ENCODE measurements around the gene UPP2. TPM values are rescaled to one million over a fixed set of nuclear protein-coding genes. Genes with fewer than 3 reads are reported as not detected.

Gene UPP2
- total RNA-seq, 2 experiments from 2014 or later: not detected

GRCh38 chr2:158124896-158125295 lies 23.2 kb downstream of the UPP2 start:
- H3K79me2 ChIP-seq (ENCODE audit: insufficient read depth, low read depth, low read length): no peaks in the 10 kb centered on the region

GRCh38 chr2:158125756-158126498 lies 24.3 kb downstream of the UPP2 start:
- Histone ChIP-seq H3K27ac (ENCODE audit: low read depth, low read length, poor library complexity, severe bottlenecking) (no peak overlapping the region), H3K79me2 (ENCODE audit: insufficient read depth, low read depth, low read length) (no peaks in the 10 kb centered on the region), H3K4me1 (ENCODE audit: insufficient read depth, low read length, poor library complexity, severe bottlenecking) (no peaks in the 10 kb centered on the region), H3K4me2 (ENCODE audit: low read length) (no peak overlapping the region), H4K20me1 (ENCODE audit: insufficient read depth, low read length) (no peaks in the 10 kb centered on the region), H3K36me3 (ENCODE audit: insufficient read depth, low read length) (no peaks in the 10 kb centered on the region), H2AFZ (ENCODE audit: low read length) (no peak overlapping the region), H3K9me2 (ENCODE audit: insufficient read depth, low read length) (no peaks in the 10 kb centered on the region), H3K4me3 (ENCODE audit: low read depth, low read length, poor library complexity, severe bottlenecking) (no peak overlapping the region), H3K9me3 (ENCODE audit: low read length) (no peaks in the 10 kb centered on the region)
- intact Hi-C loops (cut with micrococcal nuclease; ENCODE audit: unreplicated experiment): no loop called here
- no TSS peak for BruUV-seq (replicated peaks)
- no peak for DNase-seq (ENCODE audit: low spot score)
- TF ChIP-seq EZH2phosphoT487 (IDR thresholded peaks at IDR 0.05; ENCODE audit: borderline replicate concordance, low read depth, low read length) (no peak), CTCF (conservative IDR thresholded peaks at IDR 0.05; ENCODE audit: low read length) (no peak)
- CTCF ChIA-PET (ENCODE audit: unreplicated experiment): no interaction called here
- POLR2A ChIA-PET: no interaction called here

More at GRCh38 chr2:158124896-158125295, 23.2 kb downstream of the UPP2 start:
- H4K20me1 ChIP-seq (ENCODE audit: insufficient read depth, low read length): no peaks in the 10 kb centered on the region
- H3K36me3 ChIP-seq (ENCODE audit: insufficient read depth, low read length): no peaks in the 10 kb centered on the region
- no peak for TF ChIP-seq EZH2phosphoT487 (IDR thresholded peaks at IDR 0.05; ENCODE audit: borderline replicate concordance, low read depth, low read length)
- TF ChIP-seq CTCF (conservative IDR thresholded peaks at IDR 0.05; ENCODE audit: low read length): no peak
- H3K4me1 ChIP-seq (ENCODE audit: insufficient read depth, low read length, poor library complexity, severe bottlenecking): no peaks in the 10 kb centered on the region
- H3K27ac ChIP-seq (ENCODE audit: low read depth, low read length, poor library complexity, severe bottlenecking): no peak overlapping the region
- H3K4me2 ChIP-seq (ENCODE audit: low read length): no peak overlapping the region
- no peak for DNase-seq (ENCODE audit: low spot score)
- no peaks in the 10 kb centered on the region for H3K9me2 ChIP-seq (ENCODE audit: insufficient read depth, low read length)
- ChIA-PET POLR2A (no interaction called here), CTCF (ENCODE audit: unreplicated experiment) (no interaction called here)
- no TSS peak for BruUV-seq (replicated peaks)
- intact Hi-C loops (cut with micrococcal nuclease; ENCODE audit: unreplicated experiment): no loop called here
- H2AFZ ChIP-seq (ENCODE audit: low read length): no peak overlapping the region
- no peak overlapping the region for H3K4me3 ChIP-seq (ENCODE audit: low read depth, low read length, poor library complexity, severe bottlenecking)
- no peaks in the 10 kb centered on the region for H3K9me3 ChIP-seq (ENCODE audit: low read length)

- no peaks in the 10 kb centered on the region for H4K20me1 ChIP-seq (ENCODE audit: insufficient read depth, low read length)
- ChIA-PET POLR2A (no interaction called here), CTCF (ENCODE audit: unreplicated experiment) (no interaction called here)
- no peaks in the 10 kb centered on the region for H3K9me3 ChIP-seq (ENCODE audit: low read length)
- no peak for DNase-seq (ENCODE audit: low spot score)
- H3K36me3 ChIP-seq (ENCODE audit: insufficient read depth, low read length): no peaks in the 10 kb centered on the region
- TF ChIP-seq CTCF (conservative IDR thresholded peaks at IDR 0.05; ENCODE audit: low read length) (no peak), EZH2phosphoT487 (IDR thresholded peaks at IDR 0.05; ENCODE audit: borderline replicate concordance, low read depth, low read length) (no peak)
- no peak overlapping the region for H3K27ac ChIP-seq (ENCODE audit: low read depth, low read length, poor library complexity, severe bottlenecking)
- H3K79me2 ChIP-seq (ENCODE audit: insufficient read depth, low read depth, low read length): no peaks in the 10 kb centered on the region
- BruUV-seq (replicated peaks): no TSS peak
- no peaks in the 10 kb centered on the region for H3K4me1 ChIP-seq (ENCODE audit: insufficient read depth, low read length, poor library complexity, severe bottlenecking)
- H3K9me2 ChIP-seq (ENCODE audit: insufficient read depth, low read length): no peaks in the 10 kb centered on the region
- no peak overlapping the region for H3K4me3 ChIP-seq (ENCODE audit: low read depth, low read length, poor library complexity, severe bottlenecking)
- no peak overlapping the region for H3K4me2 ChIP-seq (ENCODE audit: low read length)
- intact Hi-C loops (cut with micrococcal nuclease; ENCODE audit: unreplicated experiment): no loop called here
- H2AFZ ChIP-seq (ENCODE audit: low read length): no peak overlapping the region
Observed at GRCh38 chr2:158127380-158127804, 25.7 kb downstream of the UPP2 start.

Data from OCI-LY7 (cell line).